Stimulated activated CD4-positive, alpha-beta T cell treated with anti-CD3 and anti-CD28 coated beads, Interleukin-4, amount 100 ng/mL, for 24 hours (primary cell): ENCODE data around the gene WDR82.

Experiments
- DNase-seq: peaks from one replicate; pipeline ENCODE4 v3.0.0-alpha.2; 2020

Gene WDR82

GRCh38 chr3:52306978-52307377 is 28.5 kb upstream of the WDR82 start:
- DNase-seq = no peak

DNA sequence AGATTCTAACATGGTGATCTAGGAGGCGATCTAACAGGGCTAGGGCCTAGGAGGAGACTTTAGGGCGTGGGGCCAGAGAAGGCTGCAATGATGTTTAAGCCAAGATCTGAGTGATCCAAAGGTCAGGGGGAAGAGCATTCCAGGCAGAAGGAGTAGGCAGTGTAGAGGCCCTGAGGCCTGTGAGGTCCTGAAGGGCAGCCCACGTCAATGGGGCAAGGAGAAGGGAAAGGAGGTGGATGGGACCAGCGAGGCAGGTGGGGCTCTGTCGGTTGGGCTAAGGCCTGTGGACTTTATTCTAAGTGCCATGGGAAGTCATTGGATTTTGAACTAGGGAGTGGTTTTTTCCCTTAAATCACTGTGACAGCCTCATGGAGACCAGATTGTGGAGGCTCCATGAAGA is 27.5 kb upstream of the WDR82 start:
- no peak for DNase-seq

GRCh38 chr3:52303811-52304210 is 25.4 kb upstream of the WDR82 start:
- no peak for DNase-seq

DNA sequence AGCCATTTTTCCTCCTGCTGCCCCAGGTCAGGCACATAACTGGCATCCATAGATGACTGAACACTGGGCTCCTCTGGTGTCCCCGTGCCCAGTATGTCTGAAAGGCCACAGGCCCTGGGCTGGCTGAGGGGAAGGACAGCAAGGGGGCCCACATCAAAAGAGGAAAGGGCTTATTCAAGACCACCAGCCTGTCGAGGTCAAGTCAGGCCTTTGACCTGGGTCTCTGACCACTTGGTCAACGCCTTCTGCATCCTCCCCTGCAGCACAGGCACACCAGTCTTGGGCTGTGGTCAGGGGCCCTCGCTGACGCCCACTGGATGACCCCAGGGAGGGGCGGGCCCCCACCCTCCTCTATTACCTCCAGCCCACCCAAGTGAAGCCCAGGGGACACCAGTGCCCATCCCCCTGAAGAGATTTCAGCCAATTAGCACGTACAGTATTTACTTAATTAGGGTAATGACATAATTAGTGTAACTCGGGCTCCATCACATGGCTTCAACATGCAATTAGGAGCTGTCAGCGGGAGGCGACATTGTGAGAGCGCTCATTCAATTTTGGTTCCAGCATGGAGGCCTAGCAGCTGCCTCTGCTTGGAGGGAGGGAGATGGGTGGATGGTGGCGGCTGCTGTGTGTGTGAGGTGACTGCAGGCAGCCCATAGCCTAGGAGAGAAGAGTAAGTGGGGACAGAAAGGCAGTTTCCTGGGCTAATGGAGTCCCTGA is 24.1 kb upstream of the WDR82 start:
- no peak for DNase-seq

DNA sequence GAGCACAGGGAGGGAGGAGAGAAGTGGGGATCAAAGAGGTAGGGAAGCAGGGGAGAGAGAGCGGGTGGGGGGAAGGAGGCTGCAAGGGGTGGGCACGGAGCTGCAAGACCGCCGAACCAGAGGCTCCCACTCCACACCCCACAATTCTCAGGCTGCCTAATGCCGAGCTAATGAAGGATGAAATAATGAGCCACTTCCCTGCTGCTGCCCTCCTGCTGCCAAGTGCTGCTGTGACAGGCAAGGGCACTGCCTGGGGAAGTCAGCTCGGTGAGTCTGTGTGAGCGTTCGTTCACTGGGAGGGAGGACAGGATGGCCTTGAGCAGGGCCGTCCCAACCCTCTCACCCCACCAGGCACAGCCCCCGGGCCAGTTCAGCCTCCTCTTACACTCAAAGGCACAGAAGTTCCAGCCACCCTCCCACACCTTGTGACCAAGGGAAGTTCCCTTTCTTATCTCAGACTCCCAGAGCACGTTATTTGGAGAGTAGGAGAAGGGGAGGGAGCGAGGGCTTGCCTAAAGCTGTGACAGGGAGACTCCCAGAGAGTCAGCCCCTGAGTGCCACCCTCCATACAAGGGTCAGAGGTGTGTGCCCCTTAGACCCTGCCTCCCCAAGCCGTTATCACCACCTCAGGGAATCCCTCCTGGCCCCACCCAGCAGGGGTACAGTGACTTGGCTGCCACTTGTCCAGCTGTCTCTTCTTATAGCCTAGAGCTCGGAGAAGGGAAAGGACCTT is 21.6 kb upstream of the WDR82 start:
- DNase-seq = no peak

- DNase-seq = no peak
Observed at GRCh38 chr3:52299247-52299878, 20.9 kb upstream of the WDR82 start.

DNA sequence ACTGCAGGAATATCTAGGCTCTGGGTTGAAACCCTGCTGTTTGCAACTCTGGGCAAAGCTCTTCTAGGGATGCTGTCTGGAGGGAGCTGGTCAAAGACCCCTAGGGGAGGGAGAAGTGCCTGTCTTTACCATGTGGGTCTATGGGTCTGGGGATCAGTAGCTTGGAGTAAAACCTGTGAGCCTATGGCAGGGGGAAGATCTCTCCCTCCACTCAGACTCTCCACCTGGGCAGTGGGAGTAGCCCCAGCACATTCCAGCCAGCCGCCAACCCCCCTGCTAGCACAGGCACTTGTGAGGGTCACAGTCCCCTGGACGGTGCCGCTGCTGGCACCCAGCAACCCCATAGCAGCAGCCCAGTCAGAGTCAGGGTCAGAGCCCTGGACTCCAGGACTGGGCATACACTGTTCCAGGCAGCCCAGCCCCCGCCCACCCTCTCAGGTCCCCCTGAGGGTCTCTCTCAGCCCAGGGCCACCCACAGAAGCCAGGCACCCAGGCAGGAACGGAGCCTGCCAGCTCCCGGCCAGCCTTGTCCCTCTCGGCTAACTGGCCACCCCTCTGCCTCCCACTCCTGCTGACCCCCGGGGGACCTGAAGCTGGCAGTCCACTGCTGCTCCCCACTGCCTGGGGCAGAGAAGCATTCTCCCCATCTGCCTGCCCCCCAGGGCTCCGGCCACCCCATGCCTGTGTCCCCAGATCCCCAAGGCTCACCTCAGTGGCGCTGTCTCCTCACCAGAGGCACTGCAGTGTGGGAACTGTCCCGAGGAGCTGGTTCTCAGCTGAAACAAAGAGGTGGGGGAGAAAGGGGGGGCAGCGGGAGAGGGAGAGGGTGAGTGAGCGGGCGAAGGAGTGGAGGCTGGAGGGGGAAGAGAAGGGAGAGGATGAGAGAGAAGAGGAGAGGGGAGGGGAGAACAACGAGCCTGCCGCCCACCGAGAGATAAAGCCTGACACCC is 20.0 kb upstream of the WDR82 start:
- DNase-seq = no peak

DNA sequence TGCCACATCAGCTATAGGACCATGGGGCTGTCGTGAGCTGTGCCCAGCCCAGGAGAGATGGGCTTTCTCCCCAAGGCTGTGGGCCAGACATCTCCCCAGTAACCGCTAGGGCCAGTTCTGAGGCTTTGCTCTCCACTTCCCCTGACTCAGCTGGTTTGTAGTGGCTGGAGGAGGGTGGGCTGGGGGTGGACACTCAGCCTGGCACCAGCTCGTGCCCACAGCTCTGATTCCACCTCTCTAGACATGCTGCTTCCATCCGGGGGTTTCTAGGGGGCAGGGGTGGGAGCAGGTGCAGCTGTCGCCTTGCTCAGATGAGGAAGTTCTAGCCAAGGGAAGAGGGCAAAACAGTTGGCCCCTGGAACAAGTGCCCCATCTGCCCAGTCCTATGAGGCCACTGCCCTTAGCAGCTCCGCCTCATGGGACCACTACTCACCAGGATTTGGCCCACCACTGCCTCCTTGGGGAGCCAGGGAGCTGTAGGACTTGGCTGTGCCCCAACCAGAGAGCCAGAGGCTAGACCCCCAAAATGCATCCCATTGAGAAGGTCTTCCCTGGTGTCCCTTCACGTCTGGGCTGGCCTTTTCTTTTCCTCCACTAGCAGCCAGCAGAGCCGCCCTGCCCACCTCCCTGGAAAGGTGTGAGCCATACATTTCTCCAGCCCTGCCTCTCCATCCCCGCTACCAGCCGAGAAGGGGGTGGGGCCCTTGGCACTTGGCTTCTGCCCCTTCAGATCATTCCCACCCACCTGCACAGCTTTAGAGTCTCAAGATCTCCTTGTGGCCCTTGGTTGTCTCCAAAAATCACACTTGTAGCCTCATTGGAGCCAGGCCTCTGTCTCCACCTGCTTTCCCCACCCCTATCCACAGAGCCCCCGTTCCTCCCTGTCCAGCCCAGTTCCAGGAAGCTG is 19.0 kb upstream of the WDR82 start:
- DNase-seq = no peak

GRCh38 chr3:52295671-52296208 is 17.3 kb upstream of the WDR82 start:
- no peak for DNase-seq

- no peak for DNase-seq
Observed at GRCh38 chr3:52294320-52295150, 16.1 kb upstream of the WDR82 start.

DNA sequence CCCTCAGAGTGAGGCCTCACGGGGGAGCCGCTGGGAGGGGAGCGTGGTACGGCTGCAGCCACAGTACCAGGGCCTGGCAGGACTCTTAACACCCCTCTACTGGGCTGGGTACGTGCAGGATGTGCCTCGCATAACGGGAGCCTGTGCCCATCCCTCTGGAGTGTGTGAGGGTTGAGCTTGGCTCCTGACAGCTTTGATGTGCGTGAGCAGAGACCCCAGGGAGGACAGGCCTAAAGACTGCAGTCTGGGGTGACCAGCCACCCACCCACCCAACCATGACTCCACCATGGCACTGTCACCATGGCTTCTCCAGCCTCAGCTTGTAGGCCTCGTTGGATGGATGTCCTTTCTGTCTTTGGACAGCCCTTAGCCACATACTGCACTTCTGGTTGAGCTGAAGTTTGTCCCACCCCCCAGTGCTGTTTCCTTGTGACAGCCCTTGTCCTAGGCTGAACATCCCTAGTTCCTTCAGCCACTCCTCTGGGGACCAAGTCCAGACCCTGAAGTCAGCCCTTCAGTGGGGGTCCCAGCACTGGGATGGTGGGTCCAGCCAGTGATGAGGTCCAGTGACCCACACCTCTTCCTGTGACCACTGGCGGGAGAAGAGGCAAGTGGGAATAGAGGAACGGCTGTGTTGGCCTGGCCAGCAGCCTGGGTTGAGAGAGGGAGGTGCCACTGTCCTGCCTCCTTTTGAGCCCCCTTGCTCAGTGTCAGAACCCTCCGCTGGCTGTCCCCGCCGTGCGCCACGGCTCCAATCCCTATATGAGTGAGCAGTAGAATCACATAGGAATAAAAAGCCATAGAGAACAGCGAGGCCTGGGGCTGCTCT is 15.3 kb upstream of the WDR82 start:
- no peak for DNase-seq

DNA sequence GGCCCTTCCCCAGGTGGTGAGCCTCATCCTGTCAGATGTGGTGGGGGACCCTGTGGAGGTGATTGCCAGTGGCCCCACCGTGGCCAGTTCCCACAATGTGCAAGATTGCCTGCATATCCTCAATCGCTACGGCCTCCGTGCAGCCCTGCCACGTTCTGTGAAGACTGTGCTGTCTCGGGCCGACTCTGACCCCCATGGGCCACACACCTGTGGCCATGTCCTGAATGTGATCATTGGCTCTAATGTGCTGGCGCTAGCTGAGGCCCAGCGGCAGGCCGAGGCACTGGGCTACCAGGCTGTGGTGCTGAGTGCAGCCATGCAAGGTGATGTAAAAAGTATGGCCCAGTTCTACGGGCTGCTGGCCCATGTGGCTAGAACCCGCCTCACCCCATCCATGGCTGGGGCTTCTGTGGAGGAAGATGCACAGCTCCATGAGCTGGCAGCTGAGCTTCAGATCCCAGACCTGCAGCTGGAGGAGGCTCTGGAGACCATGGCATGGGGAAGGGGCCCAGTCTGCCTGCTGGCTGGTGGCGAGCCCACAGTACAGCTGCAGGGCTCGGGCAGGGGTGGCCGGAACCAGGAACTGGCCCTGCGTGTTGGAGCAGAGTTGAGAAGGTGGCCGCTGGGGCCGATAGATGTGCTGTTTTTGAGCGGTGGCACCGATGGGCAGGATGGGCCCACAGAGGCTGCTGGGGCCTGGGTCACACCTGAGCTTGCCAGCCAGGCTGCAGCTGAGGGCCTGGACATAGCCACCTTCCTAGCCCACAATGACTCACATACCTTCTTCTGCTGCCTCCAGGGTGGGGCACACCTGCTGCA is 14.0 kb upstream of the WDR82 start:
- no peak for DNase-seq

- peak; percentile 27 for DNase-seq
Observed at GRCh38 chr3:52291508-52292181, 13.2 kb upstream of the WDR82 start.

GRCh38 chr3:52290596-52291507 is 12.4 kb upstream of the WDR82 start:
- no peak for DNase-seq

DNA sequence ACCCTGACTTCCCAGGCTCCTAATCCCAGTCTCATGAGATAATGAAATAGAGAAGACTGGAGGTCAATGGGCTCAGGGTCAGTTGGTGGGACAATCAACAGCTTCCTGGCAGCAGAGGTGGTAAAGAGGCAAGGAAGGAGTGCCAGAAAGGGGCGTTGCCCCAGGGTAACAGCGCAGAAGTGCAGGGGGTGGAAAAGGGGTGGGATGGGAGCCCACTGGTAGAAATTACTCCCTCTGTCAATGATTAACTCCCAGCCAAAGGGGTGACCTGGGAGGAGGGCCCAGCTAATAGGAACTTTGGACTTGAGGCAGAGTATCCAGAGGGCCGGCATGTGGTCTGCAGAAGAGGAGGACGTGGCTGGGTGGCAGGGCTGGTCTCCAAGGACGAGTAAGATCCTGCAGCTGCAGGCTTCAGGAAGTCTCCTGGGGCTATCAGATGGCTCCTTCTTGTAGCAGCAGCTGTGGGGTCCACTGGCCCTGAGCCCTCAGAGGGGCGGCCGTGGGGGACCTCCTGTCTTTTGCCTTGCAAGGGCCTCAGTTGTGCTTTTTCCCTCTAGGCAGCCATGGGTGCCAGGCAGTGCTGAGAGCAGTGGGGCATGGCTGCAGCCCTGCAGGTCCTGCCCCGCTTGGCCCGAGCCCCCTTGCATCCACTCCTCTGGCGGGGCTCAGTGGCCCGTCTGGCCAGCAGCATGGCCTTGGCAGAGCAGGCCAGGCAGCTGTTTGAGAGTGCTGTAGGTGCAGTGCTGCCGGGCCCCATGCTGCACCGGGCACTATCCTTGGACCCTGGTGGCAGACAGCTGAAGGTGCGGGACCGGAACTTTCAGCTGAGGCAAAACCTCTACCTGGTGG is 11.5 kb upstream of the WDR82 start:
- DNase-seq = no peak

- DNase-seq = no peak
Observed at GRCh38 chr3:52289338-52289746, 10.9 kb upstream of the WDR82 start.
